ENCODE results near the gene DCUN1D5.
"Not testable (repeated sequence)": the region's sequence is repeated elsewhere in the genome, so short reads cannot be mapped to it uniquely, and the experiment has no call there.

The DCUN1D5 gene

GRCh38 chr11:103055221-103055890 is 36.6 kb downstream of the DCUN1D5 start:
- DNase-seq (ENCODE audit: low read depth in 2 of 2, low spot score in 1 of 2) = no peak

GRCh38 chr11:103053997-103054396 is 38.0 kb downstream of the DCUN1D5 start:
- no peak for DNase-seq (ENCODE audit: low read depth in 2 of 2, low spot score in 1 of 2)

GRCh38 chr11:103051981-103052380 is 40.0 kb downstream of the DCUN1D5 start:
- DNase-seq (ENCODE audit: low read depth in 2 of 2, low spot score in 1 of 2) = no peak

- no peak for DNase-seq (ENCODE audit: low read depth in 2 of 2, low spot score in 1 of 2)
Measured at GRCh38 chr11:103051151-103051801, 40.7 kb downstream of the DCUN1D5 start.

GRCh38 chr11:103050351-103050750 is 41.6 kb downstream of the DCUN1D5 start:
- DNase-seq (ENCODE audit: low read depth in 2 of 2, low spot score in 1 of 2) = no peak

- no peak for DNase-seq (ENCODE audit: low read depth in 2 of 2, low spot score in 1 of 2)
Measured at GRCh38 chr11:103047837-103048236, 44.1 kb downstream of the DCUN1D5 start.

GRCh38 chr11:103043826-103044678 is 47.9 kb downstream of the DCUN1D5 start:
- DNase-seq (ENCODE audit: low read depth in 2 of 2, low spot score in 1 of 2) = no peak

- DNase-seq (ENCODE audit: low read depth in 2 of 2, low spot score in 1 of 2) = no peak
Measured at GRCh38 chr11:103042161-103042560, 49.8 kb downstream of the DCUN1D5 start.

- DNase-seq (ENCODE audit: low read depth in 2 of 2, low spot score in 1 of 2) = peak in 1 of 2 donors; percentile 1
Measured at GRCh38 chr11:103035791-103036434, 56.0 kb downstream of the DCUN1D5 start.

GRCh38 chr11:103035216-103035615 is 56.7 kb downstream of the DCUN1D5 start:
- DNase-seq (ENCODE audit: low read depth in 2 of 2, low spot score in 1 of 2) = no peak

- no peak for DNase-seq (ENCODE audit: low read depth in 2 of 2, low spot score in 1 of 2)
Measured at GRCh38 chr11:103031834-103032233, 60.1 kb downstream of the DCUN1D5 start.

- no peak for DNase-seq (ENCODE audit: low read depth in 2 of 2, low spot score in 1 of 2)
Measured at GRCh38 chr11:103029401-103029800, 62.6 kb downstream of the DCUN1D5 start.

GRCh38 chr11:103028304-103029020 is 63.5 kb downstream of the DCUN1D5 start:
- DNase-seq (ENCODE audit: low read depth in 2 of 2, low spot score in 1 of 2) = not testable (repeated sequence)

- no peak for DNase-seq (ENCODE audit: low read depth in 2 of 2, low spot score in 1 of 2)
Measured at GRCh38 chr11:103024086-103024485, 67.9 kb downstream of the DCUN1D5 start.

GRCh38 chr11:103016031-103016430 is 75.9 kb downstream of the DCUN1D5 start:
- DNase-seq (ENCODE audit: low read depth in 2 of 2, low spot score in 1 of 2) = no peak

- no peak for DNase-seq (ENCODE audit: low read depth in 2 of 2, low spot score in 1 of 2)
Measured at GRCh38 chr11:103013421-103013820, 78.5 kb downstream of the DCUN1D5 start.
